ENCODE data around the gene FRYL.

The FRYL gene

GRCh38 chr4:48635310-48635709 lies 144.8 kb downstream of the FRYL start:
- peaks cover 28% of the 10 kb centered on the region for H3K36me3 ChIP-seq
- no peak overlapping the region for H3K4me2 ChIP-seq
- no peak overlapping the region for H3K27ac ChIP-seq
- no peak for TF ChIP-seq Cebpa-rat (IDR thresholded peaks at IDR 0.05)
- H3K4me1 ChIP-seq = no peaks in the 10 kb centered on the region
- H3K9me3 ChIP-seq = no peaks in the 10 kb centered on the region; the same call in 1 of the 2 replicates
- H3K9ac ChIP-seq = no peak overlapping the region
- H4K20me1 ChIP-seq = peaks cover 22% of the 10 kb centered on the region; the same call in 1 of the 2 replicates
- no peaks in the 10 kb centered on the region for H3K27me3 ChIP-seq
- no peak overlapping the region for H3K4me3 ChIP-seq

- no peak overlapping the region for H3K4me2 ChIP-seq
- H3K36me3 ChIP-seq = peaks cover 28% of the 10 kb centered on the region
- no peak overlapping the region for H3K27ac ChIP-seq
- no peaks in the 10 kb centered on the region for H3K4me1 ChIP-seq
- H3K4me3 ChIP-seq = no peak overlapping the region
- H4K20me1 ChIP-seq = peaks cover 19% of the 10 kb centered on the region; the same call in 1 of the 2 replicates
- TF ChIP-seq Cebpa-rat (IDR thresholded peaks at IDR 0.05) = no peak
- no peak overlapping the region for H3K9ac ChIP-seq
- H3K27me3 ChIP-seq = no peaks in the 10 kb centered on the region
- no peaks in the 10 kb centered on the region; the same call in 1 of the 2 replicates for H3K9me3 ChIP-seq
Observed at GRCh38 chr4:48634688-48635308, 145.3 kb downstream of the FRYL start.

DNA sequence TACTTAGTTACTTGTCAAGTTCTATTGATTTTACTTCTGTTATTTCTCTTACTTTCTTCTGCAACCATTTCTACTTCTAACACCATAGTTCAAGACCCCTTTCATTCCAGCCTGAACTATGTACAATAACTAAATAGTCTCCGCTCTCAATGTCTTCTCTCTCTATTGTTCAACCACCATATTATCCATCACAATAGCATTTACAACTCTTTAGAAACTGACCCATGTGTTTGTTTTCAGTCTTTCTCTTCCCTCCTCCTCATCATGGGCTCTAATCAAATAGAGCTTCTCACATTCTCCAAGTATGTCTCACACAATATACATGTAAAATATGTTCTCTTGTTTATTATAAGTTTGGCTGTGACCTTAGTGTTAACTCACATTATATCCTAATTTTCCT lies 146.4 kb downstream of the FRYL start:
- peaks cover 28% of the 10 kb centered on the region for H3K36me3 ChIP-seq
- H4K20me1 ChIP-seq = peaks cover 21% of the 10 kb centered on the region; the same call in 1 of the 2 replicates
- H3K27me3 ChIP-seq = no peaks in the 10 kb centered on the region
- TF ChIP-seq Cebpa-rat (IDR thresholded peaks at IDR 0.05) = no peak
- no peak overlapping the region for H3K9ac ChIP-seq
- no peaks in the 10 kb centered on the region for H3K4me1 ChIP-seq
- H3K4me2 ChIP-seq = no peak overlapping the region
- H3K4me3 ChIP-seq = no peak overlapping the region
- H3K9me3 ChIP-seq = no peaks in the 10 kb centered on the region; the same call in 1 of the 2 replicates
- no peak overlapping the region for H3K27ac ChIP-seq

DNA sequence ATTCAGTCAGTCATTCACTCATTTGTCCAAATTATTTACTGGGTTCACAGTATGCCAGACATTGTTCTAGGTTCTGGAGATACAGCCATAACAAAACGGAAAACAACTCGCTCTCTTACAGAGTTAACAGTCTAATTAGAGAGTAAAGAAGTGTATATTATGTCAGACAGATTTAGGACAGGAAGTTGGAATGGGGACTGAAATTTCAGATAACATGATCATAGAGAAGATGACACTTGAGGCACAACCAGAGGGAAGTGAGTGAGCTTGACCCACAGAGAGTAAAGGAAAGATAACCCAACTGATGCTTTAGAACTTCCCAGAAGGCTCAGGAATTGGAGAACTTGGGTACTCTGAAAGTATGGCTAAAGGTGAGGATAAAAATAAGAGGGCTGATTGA lies 150.6 kb downstream of the FRYL start:
- no peak overlapping the region for H3K27ac ChIP-seq
- no peak overlapping the region for H3K4me3 ChIP-seq
- no peaks in the 10 kb centered on the region for H3K27me3 ChIP-seq
- H3K9me3 ChIP-seq = no peaks in the 10 kb centered on the region
- TF ChIP-seq Cebpa-rat (IDR thresholded peaks at IDR 0.05) = no peak
- H3K9ac ChIP-seq = no peak overlapping the region
- no peaks in the 10 kb centered on the region for H3K4me1 ChIP-seq
- peaks cover 35% of the 10 kb centered on the region for H3K36me3 ChIP-seq
- H3K4me2 ChIP-seq = no peak overlapping the region
- H4K20me1 ChIP-seq = peaks cover 9% of the 10 kb centered on the region; the same call in 1 of the 2 replicates

- H3K9me3 ChIP-seq = no peaks in the 10 kb centered on the region
- no peak overlapping the region for H3K9ac ChIP-seq
- H4K20me1 ChIP-seq = peaks cover 7% of the 10 kb centered on the region; the same call in 1 of the 2 replicates
- H3K4me1 ChIP-seq = no peaks in the 10 kb centered on the region
- peaks cover 60% of the 10 kb centered on the region for H3K36me3 ChIP-seq
- H3K27ac ChIP-seq = no peak overlapping the region
- no peak for TF ChIP-seq Cebpa-rat (IDR thresholded peaks at IDR 0.05)
- no peak overlapping the region for H3K4me2 ChIP-seq
- H3K27me3 ChIP-seq = no peaks in the 10 kb centered on the region
- no peak overlapping the region for H3K4me3 ChIP-seq
Observed at GRCh38 chr4:48623182-48623780, 156.8 kb downstream of the FRYL start.

DNA sequence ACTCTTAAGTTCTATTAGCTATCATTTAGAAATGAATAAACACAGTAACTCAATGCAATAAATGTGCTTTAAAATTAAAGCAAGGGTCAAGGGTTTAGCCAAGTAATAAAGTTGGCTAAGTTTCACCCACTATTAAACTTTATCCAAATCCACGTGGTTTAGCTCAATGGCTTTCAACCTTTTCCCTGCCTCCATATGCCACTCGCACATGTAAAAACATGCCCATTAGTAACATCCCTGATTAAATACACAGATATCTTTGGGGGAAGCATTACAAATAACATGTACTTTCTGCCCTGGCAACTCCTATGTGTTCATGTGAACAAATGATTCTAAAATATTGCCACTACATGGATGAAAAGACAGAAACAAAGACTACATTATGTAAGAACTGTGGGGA lies 159.2 kb downstream of the FRYL start:
- TF ChIP-seq Cebpa-rat (IDR thresholded peaks at IDR 0.05) = no peak
- Histone ChIP-seq H3K27ac (no peak overlapping the region), H3K27me3 (no peaks in the 10 kb centered on the region), H3K36me3 (peaks cover 74% of the 10 kb centered on the region), H4K20me1 (peaks cover 7% of the 10 kb centered on the region; the same call in 1 of the 2 replicates), H3K4me3 (no peak overlapping the region), H3K9me3 (peaks cover 8% of the 10 kb centered on the region), H3K4me2 (no peak overlapping the region), H3K4me1 (no peaks in the 10 kb centered on the region), H3K9ac (no peak overlapping the region)

DNA sequence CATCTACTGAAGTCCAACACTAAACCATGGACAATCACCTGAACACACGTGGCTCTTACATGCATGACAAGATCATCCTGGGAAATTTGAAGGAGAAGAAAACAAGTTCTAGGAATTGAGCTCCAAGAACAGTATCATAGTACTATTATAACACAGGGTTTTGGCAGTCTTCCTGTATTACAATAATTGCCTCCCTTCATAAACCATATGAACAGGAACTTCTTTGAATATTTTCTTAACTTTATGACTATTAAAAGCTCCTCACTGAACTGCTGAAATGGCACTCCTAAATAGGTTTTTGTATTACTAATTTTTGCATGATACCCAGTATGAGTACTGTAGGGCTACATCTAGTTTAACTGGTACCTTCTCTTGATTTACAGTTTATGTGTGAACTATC lies 160.0 kb downstream of the FRYL start:
- no peaks in the 10 kb centered on the region for H3K4me1 ChIP-seq
- TF ChIP-seq Cebpa-rat (IDR thresholded peaks at IDR 0.05) = no peak
- H3K9ac ChIP-seq = no peak overlapping the region
- H3K27ac ChIP-seq = no peak overlapping the region
- peaks cover 75% of the 10 kb centered on the region for H3K36me3 ChIP-seq
- peaks cover 11% of the 10 kb centered on the region for H3K9me3 ChIP-seq
- H4K20me1 ChIP-seq = peaks cover 7% of the 10 kb centered on the region; the same call in 1 of the 2 replicates
- H3K4me3 ChIP-seq = no peak overlapping the region
- H3K4me2 ChIP-seq = no peak overlapping the region
- no peaks in the 10 kb centered on the region for H3K27me3 ChIP-seq

- H3K9ac ChIP-seq = no peak overlapping the region
- no peak overlapping the region for H3K4me2 ChIP-seq
- no peaks in the 10 kb centered on the region for H3K27me3 ChIP-seq
- H3K36me3 ChIP-seq = peaks cover 52% of the 10 kb centered on the region
- H3K27ac ChIP-seq = no peak overlapping the region
- H4K20me1 ChIP-seq = no peaks in the 10 kb centered on the region
- no peak for TF ChIP-seq Cebpa-rat (IDR thresholded peaks at IDR 0.05)
- no peaks in the 10 kb centered on the region for H3K9me3 ChIP-seq
- no peaks in the 10 kb centered on the region for H3K4me1 ChIP-seq
- H3K4me3 ChIP-seq = no peak overlapping the region
Observed at GRCh38 chr4:48604527-48604926, 175.6 kb downstream of the FRYL start.

DNA sequence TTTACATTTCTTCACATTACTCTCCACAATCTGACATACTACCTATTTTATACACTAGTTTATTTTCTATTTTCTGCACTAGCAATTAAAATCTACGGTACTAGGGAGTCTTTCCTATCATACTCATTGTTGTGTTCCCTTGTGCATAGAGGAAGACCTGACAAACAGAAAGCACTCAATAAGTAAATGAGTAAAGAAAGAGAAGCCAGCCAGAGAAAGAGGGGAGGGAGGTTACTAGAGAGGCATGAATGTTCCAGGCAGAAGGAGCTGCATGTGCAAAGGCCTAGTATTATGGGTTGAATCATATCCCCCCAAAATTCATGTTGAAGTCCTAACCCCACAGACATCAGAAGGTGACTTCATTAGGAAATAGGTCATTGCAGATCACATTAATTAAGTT lies 176.0 kb downstream of the FRYL start:
- no peaks in the 10 kb centered on the region for H3K4me1 ChIP-seq
- no peaks in the 10 kb centered on the region for H3K9me3 ChIP-seq
- TF ChIP-seq Cebpa-rat (IDR thresholded peaks at IDR 0.05) = no peak
- no peak overlapping the region for H3K4me2 ChIP-seq
- no peak overlapping the region for H3K9ac ChIP-seq
- H3K27ac ChIP-seq = no peak overlapping the region
- H3K4me3 ChIP-seq = no peak overlapping the region
- no peaks in the 10 kb centered on the region for H3K27me3 ChIP-seq
- H3K36me3 ChIP-seq = peaks cover 49% of the 10 kb centered on the region
- no peaks in the 10 kb centered on the region for H4K20me1 ChIP-seq

DNA sequence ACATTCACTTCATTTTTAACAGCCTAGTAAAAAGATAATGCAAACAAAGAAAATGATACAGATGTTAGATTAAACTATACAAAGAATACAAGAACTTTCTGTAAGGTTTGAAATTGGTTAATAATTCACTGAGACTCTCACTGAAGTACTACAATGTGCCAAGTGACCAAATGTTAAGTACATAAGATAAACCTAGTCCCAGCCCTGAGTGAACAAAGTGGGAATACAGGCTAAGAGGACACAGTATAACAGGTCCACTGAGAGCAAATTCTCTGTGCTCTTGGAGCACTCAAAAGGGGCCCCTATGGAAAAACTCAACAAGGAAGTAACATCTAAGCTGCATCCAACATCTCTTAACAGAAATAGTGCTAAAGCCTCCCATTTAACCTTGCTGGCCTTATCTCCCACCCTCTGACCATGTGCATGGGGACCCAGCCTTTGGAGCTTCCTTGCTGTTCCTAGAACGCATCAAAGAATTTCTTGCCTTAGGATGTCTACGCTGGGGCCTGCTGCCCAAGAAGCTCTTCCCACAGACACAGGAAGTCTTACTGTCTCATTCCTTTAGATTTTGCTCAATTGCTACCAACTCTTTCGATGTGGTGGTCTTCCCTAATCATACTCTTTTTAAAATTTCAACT lies 176.6 kb downstream of the FRYL start:
- Histone ChIP-seq H3K4me2 (no peak overlapping the region), H4K20me1 (no peaks in the 10 kb centered on the region), H3K27ac (no peak overlapping the region), H3K36me3 (peaks cover 48% of the 10 kb centered on the region), H3K27me3 (no peaks in the 10 kb centered on the region), H3K9ac (no peak overlapping the region), H3K4me1 (no peaks in the 10 kb centered on the region), H3K4me3 (no peak overlapping the region), H3K9me3 (no peaks in the 10 kb centered on the region)
- no peak for TF ChIP-seq Cebpa-rat (IDR thresholded peaks at IDR 0.05)
